Mesenchymal stem cell (in vitro differentiated cells and primary cell): ENCODE measurements around the gene ASAP2.
A peak's percentile ranks its signal among the peaks of the same experiment; 100 is the strongest.

Experiments
- DNase-seq: peaks from one replicate; pipeline ENCODE4 v3.0.0-alpha.2; 2013
- H2AFZ ChIP-seq: one replicate; pipeline ENCODE4 v1.6.1; 2013; ENCODE audit warnings: low read depth, mild to moderate bottlenecking, control low read depth, inconsistent platforms, low read length, moderate library complexity
- H2AK5ac ChIP-seq: 2 replicates; pipeline ENCODE4 v1.6.1; 2013; ENCODE audit warnings: low read length, moderate library complexity, mild to moderate bottlenecking, inconsistent platforms; ENCODE audit not compliant: severe bottlenecking
- H2BK120ac ChIP-seq: one replicate; pipeline ENCODE4 v1.6.1; 2013; ENCODE audit warnings: low read depth, mild to moderate bottlenecking, inconsistent platforms, low read length, moderate library complexity
- H2BK12ac ChIP-seq, 2 experiments: one replicate each; pipeline ENCODE4 v1.6.1; 2013; ENCODE audit warnings: inconsistent platforms in 2 of 2, low read length in 2 of 2, mild to moderate bottlenecking in 2 of 2, moderate library complexity in 2 of 2, control low read depth in 1 of 2
- H2BK15ac ChIP-seq: one replicate; pipeline ENCODE4 v1.6.1; 2013; ENCODE audit warnings: mild to moderate bottlenecking, low read depth, inconsistent platforms; ENCODE audit not compliant: poor library complexity, severe bottlenecking
- H2BK5ac ChIP-seq: 2 replicates; pipeline ENCODE4 v1.6.1; 2013; ENCODE audit warnings: low read depth, mild to moderate bottlenecking, low read length, control low read depth, inconsistent platforms; ENCODE audit not compliant: poor library complexity, severe bottlenecking
- H3K14ac ChIP-seq, 2 experiments: one replicate each; pipeline ENCODE4 v1.6.1; 2013; ENCODE audit warnings: inconsistent platforms in 2 of 2, low read length in 2 of 2, control low read depth in 1 of 2, mild to moderate bottlenecking in 1 of 2, moderate library complexity in 1 of 2
- H3K18ac ChIP-seq, 2 experiments: one replicate each; pipeline ENCODE4 v1.6.1; 2013; ENCODE audit warnings: inconsistent platforms in 2 of 2, low read length in 2 of 2, control low read depth in 1 of 2, low read depth in 1 of 2, mild to moderate bottlenecking in 1 of 2
- H3K23ac ChIP-seq, 2 experiments: one replicate each; pipeline ENCODE4 v1.6.1; 2013; ENCODE audit warnings: inconsistent platforms in 2 of 2, low read length in 2 of 2, mild to moderate bottlenecking in 2 of 2, moderate library complexity in 2 of 2, control low read depth in 1 of 2
- H3K27ac ChIP-seq: 2 replicates; pipeline ENCODE4 v1.5.1; 2013; ENCODE audit warnings: mild to moderate bottlenecking, moderate library complexity, low read length, control low read depth, inconsistent platforms; ENCODE audit not compliant: poor library complexity, severe bottlenecking
- H3K27me3 ChIP-seq, 2 experiments: 2 replicates each; pipeline versions ENCODE4 v1.6.1 to v1.7.0; 2013; ENCODE audit warnings: low read length in 2 of 2, mild to moderate bottlenecking in 2 of 2, moderate library complexity in 2 of 2, control low read depth in 1 of 2, inconsistent platforms in 1 of 2; ENCODE audit not compliant: control insufficient read depth in 1 of 2, insufficient read depth in 1 of 2
- H3K36me3 ChIP-seq, 2 experiments: 2 replicates each; pipeline versions ENCODE4 v1.6.1 to v1.7.0; 2013; ENCODE audit warnings: low read length in 2 of 2, control low read depth in 1 of 2, inconsistent platforms in 1 of 2, low read depth in 1 of 2, mild to moderate bottlenecking in 1 of 2; ENCODE audit not compliant: insufficient read depth in 2 of 2, control insufficient read depth in 1 of 2
- H3K4ac ChIP-seq, 2 experiments: one replicate each; pipeline ENCODE4 v1.6.1; 2013; ENCODE audit warnings: inconsistent platforms in 2 of 2, low read length in 2 of 2, mild to moderate bottlenecking in 2 of 2, moderate library complexity in 2 of 2, control low read depth in 1 of 2, low read depth in 1 of 2
- H3K4me1 ChIP-seq: 2 replicates; pipeline ENCODE4 v1.6.1; 2013; ENCODE audit warnings: low read depth, low read length, control low read depth; ENCODE audit not compliant: control insufficient read depth, insufficient read depth
- H3K4me2 ChIP-seq: 2 replicates; pipeline ENCODE4 v1.6.1; 2013; ENCODE audit warnings: low read length, mild to moderate bottlenecking, inconsistent platforms; ENCODE audit not compliant: poor library complexity, severe bottlenecking
- H3K4me3 ChIP-seq, 2 experiments: 2 replicates each; pipeline versions ENCODE4 v1.5.1 to v1.7.0; 2013; ENCODE audit warnings: low read length in 2 of 2, mild to moderate bottlenecking in 2 of 2, control low read depth in 1 of 2, low read depth in 1 of 2; ENCODE audit not compliant: insufficient read depth in 1 of 2
- H3K79me1 ChIP-seq: replicated peaks from 2 replicates; pipeline ENCODE4 v1.6.1; 2013; ENCODE audit warnings: mild to moderate bottlenecking, control low read depth, low read length, inconsistent platforms; ENCODE audit not compliant: poor library complexity, severe bottlenecking
- H3K9ac ChIP-seq: 2 replicates; pipeline ENCODE4 v1.7.0; 2013; ENCODE audit warnings: mild to moderate bottlenecking, low read length, moderate library complexity
- H3K9me3 ChIP-seq: 2 replicates; pipeline ENCODE4 v1.7.0; 2013; ENCODE audit warnings: mild to moderate bottlenecking, low read length; ENCODE audit not compliant: control insufficient read depth
- H4K8ac ChIP-seq: one replicate; pipeline ENCODE4 v1.6.1; 2013; ENCODE audit warnings: inconsistent platforms, mild to moderate bottlenecking, low read length, moderate library complexity
- H4K91ac ChIP-seq: one replicate; pipeline ENCODE4 v1.6.1; 2013; ENCODE audit warnings: mild to moderate bottlenecking, low read length, inconsistent platforms
- WGBS: methylation state at CpG from one replicate; pipeline ENCODE4 v1.1.7; 2013; ENCODE audit warnings: mixed read lengths; 5-methylcytosine and 5-hydroxymethylcytosine counted together

Gene ASAP2

GRCh38 chr2:9364791-9365497 is 158.3 kb downstream of the ASAP2 start:
- H2BK5ac ChIP-seq = no peak overlapping the region
- H3K9ac ChIP-seq = peak overlapping the region; percentile 23
- peak; percentile 84 for DNase-seq
- no peak overlapping the region for H3K23ac ChIP-seq
- H3K18ac ChIP-seq = peak overlapping the region; percentile 34 to 87
- H3K36me3 ChIP-seq = peaks cover 36 to 87% of the 10 kb centered on the region in 2 experiments
- no peak overlapping the region for H3K4me2 ChIP-seq
- H3K4me3 ChIP-seq = no peak overlapping the region
- no peak overlapping the region for H3K14ac ChIP-seq
- no peak overlapping the region for H2AK5ac ChIP-seq
- H2BK15ac ChIP-seq = no peak overlapping the region
- H4K91ac ChIP-seq = no peak overlapping the region
- H4K8ac ChIP-seq = no peak overlapping the region
- H3K4ac ChIP-seq = no peak overlapping the region
- no peak overlapping the region for H2AFZ ChIP-seq
- no peak overlapping the region for H2BK120ac ChIP-seq
- peaks cover 9% of the 10 kb centered on the region for H3K4me1 ChIP-seq
- peak overlapping the region; percentile 6 for H3K27ac ChIP-seq
- H3K79me1 ChIP-seq = peaks cover 23% of the 10 kb centered on the region
- H3K27me3 ChIP-seq = no peaks in the 10 kb centered on the region
- 33% methylated on average over 4 of the region's 4 CpGs for WGBS
- H3K9me3 ChIP-seq = no peaks in the 10 kb centered on the region
- H2BK12ac ChIP-seq = peak overlapping the region; percentile 83 to 88

DNA sequence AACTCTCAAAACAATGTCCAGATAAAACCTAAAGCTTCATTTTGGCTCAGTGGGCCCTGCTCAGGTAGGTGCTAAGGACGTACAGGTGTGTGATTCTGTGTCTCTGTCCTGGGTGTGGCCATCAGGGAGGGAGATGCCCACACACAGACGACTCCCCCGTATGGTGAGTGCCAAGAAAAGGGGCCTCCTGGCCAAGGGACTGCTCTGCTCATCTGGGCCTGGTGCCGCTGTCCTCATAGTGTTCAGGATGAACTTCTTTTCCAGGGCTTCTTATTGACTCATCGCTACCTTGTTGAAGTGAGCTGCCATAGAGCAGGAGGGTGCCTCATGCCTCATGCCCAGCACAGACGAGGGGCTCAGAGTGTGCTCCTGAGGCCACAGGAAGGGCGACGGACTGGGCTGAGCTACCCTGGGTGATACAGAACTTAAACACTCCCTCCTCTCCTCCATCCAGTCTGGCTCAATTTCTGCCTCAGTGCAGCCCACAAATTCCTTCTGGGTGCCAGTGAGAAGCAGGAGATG is 158.9 kb downstream of the ASAP2 start:
- Histone ChIP-seq H3K9ac (peak overlapping the region; percentile 23), H2AFZ (no peak overlapping the region), H2BK120ac (no peak overlapping the region), H2AK5ac (no peak overlapping the region), H2BK5ac (no peak overlapping the region), H3K4ac (peak overlapping the region; percentile 13 to 65), H3K4me1 (peaks cover 10% of the 10 kb centered on the region), H4K8ac (peak overlapping the region; percentile 38), H2BK12ac (peak overlapping the region; percentile 88 to 93), H3K27me3 (no peaks in the 10 kb centered on the region), H2BK15ac (no peak overlapping the region), H3K4me3 (no peak overlapping the region), H3K36me3 (peaks cover 36 to 87% of the 10 kb centered on the region in 2 experiments), H3K14ac (peak overlapping the region in 1 of 2 experiments; percentile 91), H3K18ac (peak overlapping the region; percentile 6 to 87), H3K4me2 (no peak overlapping the region), H3K79me1 (peaks cover 26% of the 10 kb centered on the region), H3K27ac (no peak overlapping the region), H3K9me3 (no peaks in the 10 kb centered on the region), H3K23ac (peak overlapping the region in 1 of 2 experiments; percentile 11), H4K91ac (peak overlapping the region; percentile 70)
- no peak for DNase-seq
- WGBS = 85% methylated on average over 8 of the region's 8 CpGs

GRCh38 chr2:9366026-9366425 is 159.4 kb downstream of the ASAP2 start:
- Histone ChIP-seq H4K8ac (peak overlapping the region; percentile 38), H3K9ac (no peak overlapping the region), H3K14ac (peak overlapping the region in 1 of 2 experiments; percentile 91), H2AK5ac (no peak overlapping the region), H3K4me3 (no peak overlapping the region), H2BK15ac (no peak overlapping the region), H3K79me1 (peaks cover 27% of the 10 kb centered on the region), H3K27ac (no peak overlapping the region), H3K27me3 (no peaks in the 10 kb centered on the region), H3K4me1 (peaks cover 14% of the 10 kb centered on the region), H2AFZ (no peak overlapping the region), H3K4me2 (no peak overlapping the region), H3K18ac (peak overlapping the region; percentile 6 to 87), H3K4ac (peak overlapping the region; percentile 13 to 15), H4K91ac (peak overlapping the region; percentile 70), H3K9me3 (no peaks in the 10 kb centered on the region), H3K36me3 (peaks cover 36 to 90% of the 10 kb centered on the region in 2 experiments), H2BK120ac (no peak overlapping the region), H2BK12ac (peak overlapping the region; percentile 88 to 93), H2BK5ac (no peak overlapping the region), H3K23ac (peak overlapping the region in 1 of 2 experiments; percentile 42)
- no peak for DNase-seq
- 94% methylated on average over 6 of the region's 6 CpGs for WGBS

DNA sequence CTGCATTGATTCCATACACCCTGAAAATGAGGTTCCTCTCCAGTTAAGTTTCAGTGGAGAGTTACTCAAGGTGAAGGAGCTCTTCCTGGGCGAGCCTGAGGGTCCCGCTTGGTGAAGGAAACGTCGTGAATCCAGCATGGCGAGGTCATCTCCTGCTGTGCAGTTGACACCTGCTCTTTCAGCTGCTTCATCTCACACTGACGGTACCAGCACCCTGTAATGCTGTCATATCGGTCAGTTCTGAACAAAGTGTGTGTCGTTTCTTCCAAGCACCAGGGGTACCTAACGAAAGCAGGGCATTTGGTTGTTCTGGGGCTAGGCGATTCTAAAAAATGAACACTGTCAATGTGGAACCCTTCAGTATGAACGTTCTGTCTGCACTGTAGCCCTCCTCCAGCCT is 164.1 kb downstream of the ASAP2 start:
- WGBS = 85% methylated on average over 11 of the region's 11 CpGs
- Histone ChIP-seq H3K4ac (no peak overlapping the region), H3K9me3 (no peaks in the 10 kb centered on the region), H2BK15ac (peak overlapping the region; percentile 41), H3K4me1 (peaks cover 27% of the 10 kb centered on the region), H2BK12ac (peak overlapping the region in 1 of 2 experiments; percentile 45), H3K9ac (peak overlapping the region; percentile 59), H2AK5ac (peak overlapping the region; percentile 11), H3K36me3 (peaks cover 41 to 84% of the 10 kb centered on the region in 2 experiments), H3K18ac (no peak overlapping the region), H3K14ac (peak overlapping the region in 1 of 2 experiments; percentile 19), H2AFZ (no peak overlapping the region), H3K4me3 (no peak overlapping the region), H3K27me3 (no peaks in the 10 kb centered on the region), H3K27ac (no peak overlapping the region), H3K79me1 (peaks cover 32% of the 10 kb centered on the region), H4K91ac (no peak overlapping the region), H2BK120ac (no peak overlapping the region), H2BK5ac (no peak overlapping the region), H4K8ac (peak overlapping the region; percentile 10), H3K23ac (no peak overlapping the region), H3K4me2 (no peak overlapping the region)
- no peak for DNase-seq
